NT2/D1 (cell line): ENCODE measurements around the gene RAB8A.

Experiments
- SUZ12 ChIP-seq: IDR thresholded peaks from 2 replicates; pipeline ENCODE4 v1.6.1; 2011; ENCODE audit not compliant: insufficient read length, insufficient read depth; ENCODE audit errors: extremely low read depth
- YY1 ChIP-seq: IDR thresholded peaks from 2 replicates; pipeline ENCODE4 v1.6.1; 2011; ENCODE audit not compliant: insufficient read length, insufficient read depth
- ZNF274 ChIP-seq: IDR thresholded peaks from 2 replicates; pipeline ENCODE4 v1.6.1; 2011; ENCODE audit warnings: mild to moderate bottlenecking, low read depth, low read length

DNA sequence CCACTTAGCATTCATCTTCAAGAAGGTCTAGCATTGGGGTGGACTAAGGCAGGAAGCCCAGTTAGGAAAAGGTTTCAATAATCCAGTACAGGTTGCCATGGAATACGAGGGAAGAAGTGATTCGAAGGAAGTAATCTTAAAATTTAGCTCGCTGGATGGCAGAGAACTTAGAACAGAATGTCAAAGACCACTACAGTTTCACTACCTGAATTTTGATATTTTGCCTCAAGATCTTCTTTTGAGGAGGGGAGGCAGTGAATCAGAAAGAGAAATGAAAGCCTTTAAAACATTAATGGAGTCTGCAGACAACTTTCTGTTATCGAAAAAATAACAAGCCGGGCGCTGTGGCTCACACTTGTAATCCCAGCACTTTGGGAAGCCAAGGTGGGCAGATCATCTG is 7.0 kb upstream of the RAB8A start:
- TF ChIP-seq YY1 (no peak), SUZ12 (no peak), ZNF274 (no peak)
